Measurements from ENCODE around the gene LDHAL6B. TPM values are rescaled to one million over a fixed set of nuclear protein-coding genes. Genes with fewer than 3 reads are reported as not detected.

Gene LDHAL6B
- total and polyA plus RNA-seq, 9 of the 15 experiments (the other 6 are each of a cell fraction or from before 2014, with no cell fraction given): not detected

- TF ChIP-seq, protein P1, sequence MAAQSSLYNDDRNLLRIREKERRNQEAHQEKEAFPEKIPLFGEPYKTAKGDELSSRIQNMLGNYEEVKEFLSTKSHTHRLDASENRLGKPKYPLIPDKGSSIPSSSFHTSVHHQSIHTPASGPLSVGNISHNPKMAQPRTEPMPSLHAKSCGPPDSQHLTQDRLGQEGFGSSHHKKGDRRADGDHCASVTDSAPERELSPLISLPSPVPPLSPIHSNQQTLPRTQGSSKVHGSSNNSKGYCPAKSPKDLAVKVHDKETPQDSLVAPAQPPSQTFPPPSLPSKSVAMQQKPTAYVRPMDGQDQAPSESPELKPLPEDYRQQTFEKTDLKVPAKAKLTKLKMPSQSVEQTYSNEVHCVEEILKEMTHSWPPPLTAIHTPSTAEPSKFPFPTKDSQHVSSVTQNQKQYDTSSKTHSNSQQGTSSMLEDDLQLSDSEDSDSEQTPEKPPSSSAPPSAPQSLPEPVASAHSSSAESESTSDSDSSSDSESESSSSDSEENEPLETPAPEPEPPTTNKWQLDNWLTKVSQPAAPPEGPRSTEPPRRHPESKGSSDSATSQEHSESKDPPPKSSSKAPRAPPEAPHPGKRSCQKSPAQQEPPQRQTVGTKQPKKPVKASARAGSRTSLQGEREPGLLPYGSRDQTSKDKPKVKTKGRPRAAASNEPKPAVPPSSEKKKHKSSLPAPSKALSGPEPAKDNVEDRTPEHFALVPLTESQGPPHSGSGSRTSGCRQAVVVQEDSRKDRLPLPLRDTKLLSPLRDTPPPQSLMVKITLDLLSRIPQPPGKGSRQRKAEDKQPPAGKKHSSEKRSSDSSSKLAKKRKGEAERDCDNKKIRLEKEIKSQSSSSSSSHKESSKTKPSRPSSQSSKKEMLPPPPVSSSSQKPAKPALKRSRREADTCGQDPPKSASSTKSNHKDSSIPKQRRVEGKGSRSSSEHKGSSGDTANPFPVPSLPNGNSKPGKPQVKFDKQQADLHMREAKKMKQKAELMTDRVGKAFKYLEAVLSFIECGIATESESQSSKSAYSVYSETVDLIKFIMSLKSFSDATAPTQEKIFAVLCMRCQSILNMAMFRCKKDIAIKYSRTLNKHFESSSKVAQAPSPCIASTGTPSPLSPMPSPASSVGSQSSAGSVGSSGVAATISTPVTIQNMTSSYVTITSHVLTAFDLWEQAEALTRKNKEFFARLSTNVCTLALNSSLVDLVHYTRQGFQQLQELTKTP (IDR thresholded peaks at IDR 0.05; ENCODE audit: low read depth in 1 of 2, partially characterized antibody in 2 of 2): no peak
- TF ChIP-seq, protein P2, sequence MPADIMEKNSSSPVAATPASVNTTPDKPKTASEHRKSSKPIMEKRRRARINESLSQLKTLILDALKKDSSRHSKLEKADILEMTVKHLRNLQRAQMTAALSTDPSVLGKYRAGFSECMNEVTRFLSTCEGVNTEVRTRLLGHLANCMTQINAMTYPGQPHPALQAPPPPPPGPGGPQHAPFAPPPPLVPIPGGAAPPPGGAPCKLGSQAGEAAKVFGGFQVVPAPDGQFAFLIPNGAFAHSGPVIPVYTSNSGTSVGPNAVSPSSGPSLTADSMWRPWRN (IDR thresholded peaks at IDR 0.05; ENCODE audit: low read depth): no peak
- TF ChIP-seq PTBP1 (IDR thresholded peaks at IDR 0.05; ENCODE audit: low read depth, low read length): no peak
- no peak for TF ChIP-seq TAF15 (IDR thresholded peaks at IDR 0.05; ENCODE audit: low read depth, low read length)
- TF ChIP-seq ARID1B (IDR thresholded peaks at IDR 0.05): no peak
- TF ChIP-seq KDM4B (IDR thresholded peaks at IDR 0.05; ENCODE audit: borderline replicate concordance in 2 of 2, low read depth in 1 of 2): no peak
These were observed 28.4 kb upstream of the LDHAL6B start (continued) for GRCh38 chr15:59178151-59178695.
